ENCODE measurements around the gene GGT6.

Gene GGT6

GRCh38 chr17:4538236-4539002 is 22.0 kb downstream of the GGT6 start:
- DNase-seq = no peak

- DNase-seq = peak in 12 of 14 donors; percentile 11 to 79 (median 44)
Observed at GRCh38 chr17:4537451-4538235, 22.7 kb downstream of the GGT6 start.

GRCh38 chr17:4536742-4537411 is 23.5 kb downstream of the GGT6 start:
- peak in 4 of 14 donors; percentile 43 to 70 (median 56) for DNase-seq

DNA sequence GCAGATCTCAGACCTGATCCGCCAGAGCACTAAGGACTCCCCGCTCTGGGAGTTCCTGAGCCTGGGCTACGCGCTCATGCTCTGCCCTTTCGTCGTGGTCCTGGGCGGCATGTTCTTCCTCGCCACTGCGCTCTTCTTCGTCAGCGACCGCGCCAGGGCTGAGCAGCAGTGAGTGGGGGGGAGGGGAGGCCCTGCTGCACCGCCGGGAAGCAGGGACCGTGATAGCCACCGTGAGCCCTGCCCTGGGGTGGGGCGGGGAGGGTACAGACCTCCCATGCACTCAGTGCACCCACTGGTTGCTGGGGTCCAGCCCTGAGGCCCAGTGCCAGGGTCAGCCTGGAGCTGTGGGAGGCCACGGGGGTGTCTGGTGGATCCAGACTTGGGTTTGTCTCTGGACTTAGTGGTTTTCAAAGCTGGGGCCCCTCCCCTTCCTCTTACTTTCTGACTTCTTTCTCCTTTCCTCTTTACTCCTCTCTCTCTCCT is 24.1 kb downstream of the GGT6 start:
- DNase-seq = peak in 7 of 14 donors; percentile 29 to 78 (median 47)

DNA sequence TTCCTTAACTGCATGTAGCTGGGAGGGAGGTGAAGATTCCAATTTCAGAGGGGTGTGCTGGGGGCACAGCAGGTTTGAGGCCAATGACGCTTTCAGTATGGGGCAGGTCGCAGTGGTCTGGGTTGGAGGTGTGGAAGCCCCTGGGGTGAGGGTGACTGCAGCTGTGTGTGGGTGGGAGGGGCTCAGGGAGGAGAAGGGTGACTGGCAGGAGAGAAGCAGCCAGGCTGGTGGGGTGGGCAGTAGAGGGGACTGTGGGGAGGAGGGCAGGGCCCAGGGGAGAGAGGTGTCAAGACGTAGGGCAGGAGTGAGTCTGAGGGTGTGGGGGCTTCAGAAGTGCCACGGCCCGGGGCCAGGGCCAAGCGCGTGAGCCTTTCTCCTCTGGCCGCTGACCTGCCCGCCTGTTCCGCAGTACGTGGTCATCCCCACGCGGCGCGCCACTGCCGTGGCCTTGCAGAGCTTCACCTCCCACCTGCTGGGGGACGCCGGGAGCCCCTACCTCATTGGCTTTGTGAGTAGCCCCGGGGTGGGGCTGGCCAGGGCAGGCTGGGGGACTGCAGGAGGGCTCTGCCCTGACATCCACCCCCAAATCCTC is 24.6 kb downstream of the GGT6 start:
- peak in 1 of 14 donors; percentile 48 for DNase-seq

DNA sequence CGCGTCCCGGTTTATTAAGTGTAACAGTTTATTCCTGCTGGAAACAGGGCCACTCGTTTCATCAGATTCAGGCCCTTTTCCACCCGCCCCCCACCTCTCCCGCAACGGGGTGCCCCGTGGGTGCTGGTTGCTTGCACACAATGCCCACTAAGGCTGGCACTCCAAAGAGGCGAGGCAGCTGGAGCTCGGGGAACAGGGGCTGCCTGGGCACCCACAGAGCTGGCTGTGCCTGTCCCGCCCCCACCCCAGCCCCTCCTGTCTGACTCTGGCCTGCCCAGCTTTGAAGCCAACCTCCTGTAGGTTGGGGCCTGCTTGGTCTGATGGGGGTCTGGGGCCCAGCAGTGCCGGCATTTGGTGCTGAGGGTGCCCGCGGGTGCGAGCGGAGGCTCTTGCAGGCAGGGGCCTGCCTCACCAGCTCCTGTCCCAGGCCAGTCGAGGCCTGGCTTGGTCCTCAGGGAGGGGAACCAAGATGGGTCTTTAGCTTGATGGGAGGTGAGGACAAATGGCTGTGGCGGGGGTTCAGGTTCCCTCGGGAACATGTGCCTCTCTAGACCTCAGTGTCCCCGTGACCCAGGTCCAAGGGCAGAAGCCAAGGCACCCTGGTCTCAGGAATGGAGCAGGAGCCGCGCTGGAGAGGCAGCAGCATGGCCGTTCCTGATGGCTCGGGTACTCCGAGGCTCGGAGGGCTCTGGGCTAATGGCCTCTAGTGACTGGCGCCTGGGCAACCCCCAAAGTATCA is 25.3 kb downstream of the GGT6 start:
- DNase-seq = peak in 7 of 14 donors; percentile 16 to 67 (median 45)

DNA sequence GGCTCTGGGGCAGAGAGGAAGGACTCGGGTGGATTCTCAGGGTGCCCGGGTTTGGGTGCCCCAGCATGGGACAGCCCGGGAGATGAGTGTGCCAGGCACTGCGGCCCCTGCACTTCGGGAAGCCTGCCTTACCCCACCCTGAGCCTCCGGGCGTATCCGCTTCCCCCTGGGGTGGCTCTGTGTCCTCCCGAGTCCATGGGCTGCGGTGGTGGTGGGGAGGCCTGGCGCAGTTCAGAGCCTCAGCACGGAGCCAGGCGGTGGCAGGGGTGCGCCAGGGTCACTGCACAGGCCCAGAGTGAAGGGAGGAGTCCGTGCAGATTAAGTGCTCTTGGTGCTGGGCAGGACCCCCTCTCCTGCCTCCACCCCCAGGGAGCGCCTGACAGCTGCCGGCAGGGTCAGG is 25.9 kb downstream of the GGT6 start:
- DNase-seq = peak in 1 of 14 donors; percentile 69

DNA sequence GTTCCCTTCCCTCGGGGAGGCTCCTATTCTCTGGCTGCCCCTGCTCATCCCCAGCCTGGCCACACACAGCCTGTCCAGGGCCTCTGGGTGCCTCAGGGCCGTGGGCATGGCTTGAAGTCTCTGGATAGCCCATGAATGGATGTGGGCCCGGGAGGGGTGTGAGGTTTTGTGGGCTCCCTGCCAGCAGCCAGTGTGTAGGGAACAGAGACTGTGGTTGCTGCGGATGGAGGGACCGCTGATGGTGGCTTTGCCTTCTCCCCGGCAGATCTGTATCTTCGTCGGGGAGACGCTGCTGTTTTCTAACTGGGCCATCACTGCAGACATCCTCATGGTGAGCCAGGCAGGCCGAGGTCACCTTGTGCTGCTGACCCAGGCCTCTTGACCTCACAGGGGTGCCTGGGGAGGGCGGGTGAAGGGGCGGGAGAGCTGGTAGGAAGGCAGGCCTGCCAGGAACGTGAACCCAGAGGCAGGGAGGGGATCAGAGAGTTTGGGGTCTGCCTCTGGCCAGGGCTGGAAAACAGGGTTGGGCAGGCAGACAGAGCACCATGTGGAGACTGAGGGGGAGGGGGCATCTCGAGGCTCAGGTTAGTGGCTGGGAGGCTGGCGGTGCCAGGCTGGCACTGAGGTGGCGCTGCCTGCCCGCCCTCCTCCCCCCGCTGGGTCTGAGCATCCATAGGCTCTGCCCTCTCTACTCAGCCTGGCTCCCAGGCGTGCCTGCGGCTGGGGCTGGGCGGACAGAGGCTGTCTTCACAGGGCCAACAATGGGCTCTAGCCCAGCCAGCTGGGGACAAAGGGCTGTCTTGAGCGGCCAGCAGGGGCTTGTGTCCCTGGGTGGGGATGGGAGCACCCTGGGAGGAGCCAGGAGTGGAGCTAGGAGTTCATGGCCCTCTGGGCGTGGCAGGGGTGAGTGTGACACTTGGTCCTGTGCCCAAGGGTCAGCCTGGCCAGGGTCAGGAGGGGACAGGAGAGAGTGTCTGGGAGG is 26.6 kb downstream of the GGT6 start:
- peak in 12 of 14 donors; percentile 35 to 94 (median 84) for DNase-seq

DNA sequence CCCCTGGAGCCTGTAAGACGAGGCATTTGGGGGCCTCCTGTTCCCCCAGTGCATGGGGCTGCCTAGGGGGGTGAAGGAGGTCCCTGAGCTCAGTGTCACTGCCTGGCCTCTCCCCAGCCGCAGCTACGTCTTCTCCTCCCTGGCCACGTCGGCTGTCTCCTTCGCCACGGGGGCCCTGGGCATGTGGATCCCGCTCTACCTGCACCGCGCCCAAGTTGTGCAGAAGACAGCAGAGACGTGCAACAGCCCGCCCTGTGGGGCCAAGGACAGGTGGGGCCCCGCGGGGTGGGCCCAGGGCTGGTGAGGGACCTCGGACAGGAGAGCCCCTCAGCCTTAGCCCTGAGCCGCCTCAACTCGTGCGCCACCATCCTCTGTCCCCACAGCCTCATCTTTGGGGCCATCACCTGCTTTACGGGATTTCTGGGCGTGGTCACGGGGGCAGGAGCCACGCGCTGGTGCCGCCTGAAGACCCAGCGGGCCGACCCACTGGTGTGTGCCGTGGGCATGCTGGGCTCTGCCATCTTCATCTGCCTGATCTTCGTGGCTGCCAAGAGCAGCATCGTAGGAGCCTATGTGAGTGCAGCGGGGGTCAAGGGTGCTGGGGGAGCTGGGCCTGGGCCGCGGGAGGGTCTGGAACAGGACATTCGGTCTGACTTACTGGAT is 27.4 kb downstream of the GGT6 start:
- no peak for DNase-seq

DNA sequence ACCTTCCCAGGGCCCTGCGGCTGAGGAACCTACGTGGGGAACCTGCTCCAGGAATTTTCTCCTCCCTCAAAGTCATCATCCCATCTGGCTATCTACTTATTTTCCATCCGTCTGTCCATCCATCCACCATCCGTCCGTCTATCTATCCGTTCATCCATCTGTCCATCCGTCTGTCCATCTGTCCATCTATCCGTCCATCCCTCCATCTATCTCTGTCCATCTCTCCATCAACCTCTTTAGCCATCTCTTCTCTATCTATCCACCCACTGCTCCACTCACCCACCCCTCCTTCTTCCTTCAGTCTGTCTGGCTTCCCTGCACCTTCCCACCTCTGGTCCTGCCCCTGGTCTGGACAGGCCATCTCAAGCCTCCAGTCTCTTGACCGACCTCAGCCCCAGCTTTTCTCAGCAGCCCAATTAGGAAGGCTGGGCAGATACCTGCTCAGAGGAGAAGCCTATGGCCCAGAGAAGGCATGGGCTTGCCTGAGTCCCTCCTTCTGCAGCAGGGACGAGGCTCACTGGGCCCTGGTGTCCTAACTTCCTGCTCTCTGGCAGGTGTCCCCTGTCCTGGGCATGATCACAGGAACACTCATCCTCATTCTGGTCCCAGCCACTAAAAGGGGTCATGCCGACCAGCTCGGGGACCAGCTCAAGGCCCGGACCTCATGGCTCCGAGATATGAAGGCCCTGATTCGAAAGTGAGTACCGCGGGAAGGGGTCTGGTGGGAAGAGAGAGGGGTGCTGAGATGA is 28.2 kb downstream of the GGT6 start:
- DNase-seq = no peak

DNA sequence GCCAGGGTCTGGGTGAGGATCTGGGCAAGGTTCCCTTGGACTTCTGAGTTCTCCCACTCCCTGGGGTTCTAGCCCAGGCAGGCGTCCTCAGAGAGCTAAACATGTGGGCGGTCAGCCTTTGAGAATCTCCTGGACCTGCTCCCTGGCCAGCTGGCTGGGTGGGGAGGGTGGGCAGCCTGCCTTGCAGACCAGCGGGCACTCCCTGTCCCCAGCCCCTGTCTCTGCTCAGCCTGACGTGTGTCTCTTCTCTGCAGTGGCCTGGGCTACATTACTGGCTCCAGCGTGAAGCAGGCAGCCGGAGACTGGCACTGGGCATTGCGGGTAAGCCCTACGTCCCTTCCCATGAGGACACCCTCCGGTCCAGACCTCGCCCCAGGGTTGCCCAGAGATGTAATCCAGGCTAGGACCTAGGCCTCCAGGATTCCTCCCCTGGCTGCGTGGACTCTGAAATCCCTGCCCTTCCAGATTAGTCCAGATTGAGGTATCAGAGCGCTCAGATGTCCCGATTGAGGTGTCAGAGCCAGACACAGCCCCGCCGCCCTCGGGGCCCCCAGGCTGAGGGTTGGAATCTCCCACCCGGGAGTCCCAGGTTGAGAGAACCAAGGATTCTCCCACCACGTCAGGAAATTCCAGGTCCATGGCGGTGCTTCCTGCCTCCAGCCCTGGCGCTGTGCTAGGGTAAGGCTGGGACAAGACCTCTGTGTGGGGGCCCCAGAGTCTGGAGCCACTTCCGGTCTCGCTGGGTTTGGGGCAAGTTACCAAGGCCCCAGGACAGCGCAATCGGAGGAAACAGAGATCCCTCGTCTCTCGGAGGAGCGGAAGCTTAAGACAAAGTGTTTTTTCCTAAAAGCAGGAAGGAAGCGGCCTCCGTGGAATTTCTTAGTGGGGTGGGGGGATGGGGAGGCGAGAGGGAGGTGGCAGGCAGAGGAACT is 29.3 kb downstream of the GGT6 start:
- peak in 3 of 14 donors; percentile 8 to 43 (median 30) for DNase-seq

- no peak for DNase-seq
Observed at GRCh38 chr17:4529533-4530152, 30.7 kb downstream of the GGT6 start.

- DNase-seq = peak in 1 of 14 donors; percentile 16
Observed at GRCh38 chr17:4527566-4528125, 32.7 kb downstream of the GGT6 start.

GRCh38 chr17:4527134-4527533 is 33.2 kb downstream of the GGT6 start:
- DNase-seq = no peak

DNA sequence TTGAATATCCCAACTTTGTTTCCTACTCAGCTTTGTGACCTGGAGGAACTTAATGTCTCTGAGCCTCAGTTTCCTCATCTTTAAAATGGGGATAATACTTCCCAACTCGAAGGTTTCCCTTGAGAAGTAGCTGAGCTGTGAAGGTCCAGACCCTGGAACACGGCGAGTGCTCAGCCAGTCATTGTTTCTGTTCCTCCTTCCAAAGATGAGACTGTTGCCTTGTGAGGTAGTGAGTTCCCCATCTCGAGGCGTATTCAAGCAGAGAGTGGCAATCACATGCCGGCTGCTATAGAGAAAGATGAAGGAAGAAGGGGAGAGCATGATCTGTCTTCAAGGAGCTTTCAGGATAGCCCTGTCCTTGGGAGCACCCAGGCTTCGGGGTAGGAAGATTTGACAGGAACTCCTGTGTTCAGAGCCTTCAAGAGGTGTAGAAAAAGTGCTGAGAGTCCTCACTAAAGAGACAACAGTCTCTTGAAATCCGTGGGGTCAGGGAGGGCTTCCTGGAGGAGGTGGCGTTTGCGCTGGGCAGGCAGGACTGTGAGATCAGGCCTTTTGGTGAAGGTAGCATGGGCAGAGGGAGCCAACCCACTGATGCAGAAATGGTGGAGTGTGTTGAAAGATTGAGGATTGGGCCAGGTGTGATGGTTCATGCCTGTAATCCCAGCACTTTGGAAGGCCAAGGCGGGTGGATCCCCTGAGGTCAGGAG is 34.5 kb downstream of the GGT6 start:
- no peak for DNase-seq

- no peak for DNase-seq
Observed at GRCh38 chr17:4523946-4524345, 36.4 kb downstream of the GGT6 start.

Measured in C1 segment of cervical spinal cord (tissue), 14 donors.